Measurements from ENCODE around the gene OSBPL10.
"Not testable (repeated sequence)": the region's sequence is repeated elsewhere in the genome, so short reads cannot be mapped to it uniquely, and the experiment has no call there.

OSBPL10 gene, protein sequence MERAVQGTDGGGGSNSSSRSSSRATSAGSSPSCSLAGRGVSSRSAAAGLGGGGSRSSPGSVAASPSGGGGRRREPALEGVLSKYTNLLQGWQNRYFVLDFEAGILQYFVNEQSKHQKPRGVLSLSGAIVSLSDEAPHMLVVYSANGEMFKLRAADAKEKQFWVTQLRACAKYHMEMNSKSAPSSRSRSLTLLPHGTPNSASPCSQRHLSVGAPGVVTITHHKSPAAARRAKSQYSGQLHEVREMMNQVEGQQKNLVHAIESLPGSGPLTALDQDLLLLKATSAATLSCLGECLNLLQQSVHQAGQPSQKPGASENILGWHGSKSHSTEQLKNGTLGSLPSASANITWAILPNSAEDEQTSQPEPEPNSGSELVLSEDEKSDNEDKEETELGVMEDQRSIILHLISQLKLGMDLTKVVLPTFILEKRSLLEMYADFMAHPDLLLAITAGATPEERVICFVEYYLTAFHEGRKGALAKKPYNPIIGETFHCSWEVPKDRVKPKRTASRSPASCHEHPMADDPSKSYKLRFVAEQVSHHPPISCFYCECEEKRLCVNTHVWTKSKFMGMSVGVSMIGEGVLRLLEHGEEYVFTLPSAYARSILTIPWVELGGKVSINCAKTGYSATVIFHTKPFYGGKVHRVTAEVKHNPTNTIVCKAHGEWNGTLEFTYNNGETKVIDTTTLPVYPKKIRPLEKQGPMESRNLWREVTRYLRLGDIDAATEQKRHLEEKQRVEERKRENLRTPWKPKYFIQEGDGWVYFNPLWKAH

GRCh38 chr3:31981206-31982181, at the start of gene OSBPL10, which contains the start of gene ZNF860:
OSBPL10 (minus strand) TSS chr3:31981262; CDS start chr3:31981179, 83 bp downstream.
ZNF860 (plus strand) TSS chr3:31981750; CDS start chr3:31989080, 7,330 bp downstream.
- no peak for DNase-seq (ENCODE audit: low read depth in 2 of 2)

DNA sequence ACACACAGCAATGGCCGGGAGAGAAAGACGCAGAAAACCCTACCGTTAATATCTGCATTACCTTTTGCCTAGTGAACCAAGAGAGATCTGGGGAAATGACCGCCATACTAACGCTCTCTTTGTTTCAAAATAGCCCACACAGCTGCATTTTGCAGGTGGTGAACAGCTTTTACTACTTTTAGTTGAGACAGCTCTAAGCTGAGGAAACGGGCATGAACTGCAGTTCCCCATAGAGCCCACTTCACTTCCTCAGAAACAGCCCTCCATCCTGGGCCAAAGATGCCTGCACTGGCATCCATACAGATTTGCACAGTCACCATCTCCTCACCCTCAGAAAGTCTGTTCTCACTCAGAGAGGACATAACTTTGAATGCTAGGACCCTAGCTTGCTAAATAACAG, 45.5 kb upstream of the OSBPL10 start:
- no peak for DNase-seq (ENCODE audit: low read depth in 2 of 2)

DNA sequence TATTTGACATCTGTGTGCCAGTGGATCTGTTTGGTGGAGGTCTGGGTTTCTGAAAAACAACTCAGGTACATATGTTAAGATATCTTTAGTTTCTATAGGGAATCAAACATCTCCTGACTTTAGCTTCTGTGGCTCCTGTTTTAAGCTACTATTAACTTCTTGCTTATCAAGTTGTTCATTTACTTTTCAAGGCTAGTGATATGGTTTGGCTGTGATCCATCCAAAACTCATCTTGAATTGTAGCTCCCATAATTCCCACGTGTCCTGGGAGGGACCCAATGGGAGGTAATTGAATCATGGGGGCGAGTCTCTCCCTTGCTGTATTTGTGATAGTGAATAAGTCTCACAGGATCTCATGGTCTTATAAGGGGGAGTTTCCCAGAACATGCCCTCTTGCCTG, 41.9 kb upstream of the OSBPL10 start:
- no peak for DNase-seq (ENCODE audit: low read depth in 2 of 2)

DNA sequence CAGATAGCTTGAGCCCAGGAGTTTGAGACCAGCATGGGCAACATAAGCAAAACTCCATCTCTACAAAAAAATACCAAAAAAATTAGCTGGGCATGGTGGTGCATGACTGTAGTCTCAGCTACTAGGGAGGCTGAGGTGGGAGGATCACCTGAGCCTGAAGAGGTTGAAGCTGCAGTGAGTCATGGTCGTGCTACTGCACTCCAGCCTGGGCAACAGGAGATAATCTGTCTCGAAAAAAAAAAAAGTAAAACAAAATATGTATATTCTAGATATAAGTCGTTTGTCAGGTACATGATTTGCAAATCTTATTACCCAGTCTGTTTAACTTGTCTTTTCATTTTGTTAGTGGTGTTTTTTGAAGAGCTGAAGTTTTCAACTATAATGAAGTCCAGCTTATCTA, 40.7 kb upstream of the OSBPL10 start:
- no peak for DNase-seq (ENCODE audit: low read depth in 2 of 2)

GRCh38 chr3:32021155-32021554, 40.1 kb upstream of the OSBPL10 start:
- DNase-seq (ENCODE audit: low read depth in 2 of 2) = no peak

DNA sequence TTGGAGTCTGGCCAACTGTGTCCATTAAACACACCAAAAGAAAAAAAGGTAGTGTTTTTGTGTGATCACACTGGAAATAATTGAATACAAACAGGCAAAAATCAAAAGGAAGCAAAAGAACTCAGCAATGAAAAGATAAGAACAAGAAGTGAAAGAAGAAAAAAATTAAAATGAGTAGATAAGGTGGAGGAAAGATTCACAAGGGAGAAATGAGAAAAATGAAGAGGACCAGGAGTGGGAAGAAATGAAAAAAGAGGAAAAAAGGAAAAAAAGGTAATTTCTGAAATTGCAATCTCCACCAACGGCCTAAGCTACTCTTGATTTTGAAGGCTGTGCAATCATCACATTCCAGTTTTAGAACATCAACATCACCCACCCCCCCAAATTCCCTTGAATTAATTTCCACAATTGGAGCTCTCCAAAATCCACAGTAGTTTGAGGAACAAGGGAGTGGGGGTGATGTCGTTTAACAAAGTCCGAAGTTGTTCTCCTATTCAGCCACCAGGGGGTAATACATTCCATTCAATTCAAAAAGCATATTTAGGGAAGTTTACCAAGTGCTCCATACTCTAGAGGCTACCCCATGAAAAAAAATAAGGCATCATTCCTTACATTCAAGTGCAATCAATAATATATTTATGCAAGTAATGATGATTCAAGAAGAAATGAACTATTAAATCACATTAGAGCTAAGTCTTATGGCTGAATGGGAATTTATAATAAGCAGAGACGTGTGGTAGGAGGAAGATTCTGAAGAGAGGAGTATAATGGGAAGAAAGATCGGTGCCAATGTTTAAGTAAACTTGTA, 37.9 kb upstream of the OSBPL10 start:
- no peak for DNase-seq (ENCODE audit: low read depth in 2 of 2)

DNA sequence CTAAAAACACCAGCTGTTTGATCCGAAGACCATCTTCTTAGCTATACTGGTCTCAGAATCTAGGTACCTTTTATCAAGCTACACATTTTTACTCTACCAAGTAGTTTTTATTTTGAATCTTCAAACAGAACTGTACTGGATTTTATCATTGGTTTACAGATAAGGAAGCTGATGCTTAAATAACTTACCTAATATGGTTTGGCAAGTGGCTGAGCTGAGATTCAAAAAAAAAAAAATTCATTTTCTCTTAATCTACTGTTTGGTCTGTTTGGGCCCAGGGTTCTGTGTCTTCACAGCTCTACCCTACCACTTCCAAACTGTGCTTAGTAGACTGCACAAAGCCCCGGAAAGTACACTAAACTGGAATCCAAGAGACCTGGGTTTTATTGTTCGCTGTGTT, 36.2 kb upstream of the OSBPL10 start:
- DNase-seq (ENCODE audit: low read depth in 2 of 2) = no peak

DNA sequence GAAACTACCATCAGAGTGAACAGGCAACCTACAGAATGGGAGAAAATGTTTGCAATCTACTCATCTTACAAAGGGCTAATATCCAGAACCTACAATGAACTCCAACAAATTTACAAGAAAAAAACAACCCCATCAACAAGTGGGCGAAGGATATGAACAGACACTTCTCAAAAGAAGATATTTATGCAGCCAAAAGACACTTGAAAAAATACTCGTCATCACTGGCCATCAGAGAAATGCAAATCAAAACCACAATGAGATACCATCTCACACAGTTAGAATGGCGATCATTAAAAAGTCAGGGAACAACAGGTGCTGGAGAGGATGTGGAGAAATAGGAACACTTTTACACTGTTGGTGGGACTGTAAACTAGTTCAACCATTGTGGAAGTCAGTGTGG, 34.6 kb upstream of the OSBPL10 start:
- not testable (repeated sequence) for DNase-seq (ENCODE audit: low read depth in 2 of 2)

- not testable (repeated sequence) for DNase-seq (ENCODE audit: low read depth in 2 of 2)
These were observed 29.6 kb upstream of the OSBPL10 start for GRCh38 chr3:32010699-32011098.

- no peak for DNase-seq (ENCODE audit: low read depth in 2 of 2)
These were observed 28.9 kb upstream of the OSBPL10 start for GRCh38 chr3:32009957-32010356.

DNA sequence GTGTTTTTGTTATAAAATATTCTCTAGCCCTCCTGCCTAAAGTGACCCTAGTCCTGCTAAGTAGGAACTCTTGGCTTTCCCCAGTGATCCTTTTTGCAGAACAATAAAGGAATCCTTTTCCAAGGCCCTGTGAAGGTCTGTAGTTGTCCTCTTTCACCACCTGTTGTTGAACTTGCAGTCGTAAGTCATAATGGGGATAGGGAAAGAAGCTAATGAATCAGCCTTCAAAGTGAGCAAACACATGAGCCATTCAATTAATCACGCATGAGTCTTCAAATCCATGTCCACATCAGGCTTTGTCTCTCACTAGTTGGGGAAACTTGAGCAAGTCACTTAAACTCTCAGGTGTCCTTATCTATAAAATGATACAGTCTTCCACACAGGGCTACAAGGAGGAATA, 28.0 kb upstream of the OSBPL10 start:
- DNase-seq (ENCODE audit: low read depth in 2 of 2) = no peak

- DNase-seq (ENCODE audit: low read depth in 2 of 2) = no peak
These were observed 23.2 kb upstream of the OSBPL10 start for GRCh38 chr3:32004113-32004765.

GRCh38 chr3:32003380-32003779, 22.3 kb upstream of the OSBPL10 start:
- no peak for DNase-seq (ENCODE audit: low read depth in 2 of 2)

GRCh38 chr3:32002561-32003368, 21.7 kb upstream of the OSBPL10 start:
- no peak for DNase-seq (ENCODE audit: low read depth in 2 of 2)

DNA sequence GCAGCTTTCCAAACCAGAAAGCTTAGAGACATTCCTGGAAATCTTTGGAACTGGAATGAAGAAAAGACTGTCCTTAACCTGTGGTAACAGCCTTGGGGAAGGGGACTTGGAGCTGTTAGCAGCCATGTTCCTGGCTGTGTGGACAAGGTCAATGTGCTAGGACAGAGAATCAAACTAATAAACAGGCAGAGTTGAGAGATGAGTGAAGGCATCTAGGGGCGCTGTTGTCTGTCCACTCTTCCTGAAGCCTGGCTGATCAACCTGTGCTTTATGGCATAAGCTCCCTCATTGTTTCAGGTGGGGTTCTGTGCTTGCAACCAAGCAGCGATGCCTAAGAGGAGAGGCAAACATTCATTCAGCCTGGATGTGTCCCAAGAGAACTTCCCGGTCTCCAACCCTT, 19.8 kb upstream of the OSBPL10 start:
- DNase-seq (ENCODE audit: low read depth in 2 of 2) = no peak

- no peak for DNase-seq (ENCODE audit: low read depth in 2 of 2)
These were observed 18.9 kb upstream of the OSBPL10 start for GRCh38 chr3:31999907-32000439.

DNA sequence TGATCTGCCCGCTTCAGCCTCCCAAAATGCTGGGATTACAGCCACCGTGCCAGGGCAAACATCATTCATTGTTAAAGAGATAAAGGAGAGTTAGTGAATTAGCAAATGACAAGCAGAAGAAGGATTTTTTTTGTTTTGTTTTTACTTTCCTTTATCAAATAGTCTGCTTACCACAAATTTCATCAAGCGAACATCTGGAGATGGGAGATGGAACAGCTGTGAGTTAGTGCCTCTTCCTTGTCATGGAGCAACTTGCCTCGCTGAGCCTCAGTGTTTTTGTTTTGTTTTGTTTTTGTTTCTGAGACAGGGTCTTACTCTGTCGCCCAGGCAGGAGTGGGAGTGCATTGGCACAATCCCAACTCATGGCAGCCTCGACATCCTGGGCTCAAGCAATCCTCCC, 16.4 kb upstream of the OSBPL10 start:
- DNase-seq (ENCODE audit: low read depth in 2 of 2) = no peak

DNA sequence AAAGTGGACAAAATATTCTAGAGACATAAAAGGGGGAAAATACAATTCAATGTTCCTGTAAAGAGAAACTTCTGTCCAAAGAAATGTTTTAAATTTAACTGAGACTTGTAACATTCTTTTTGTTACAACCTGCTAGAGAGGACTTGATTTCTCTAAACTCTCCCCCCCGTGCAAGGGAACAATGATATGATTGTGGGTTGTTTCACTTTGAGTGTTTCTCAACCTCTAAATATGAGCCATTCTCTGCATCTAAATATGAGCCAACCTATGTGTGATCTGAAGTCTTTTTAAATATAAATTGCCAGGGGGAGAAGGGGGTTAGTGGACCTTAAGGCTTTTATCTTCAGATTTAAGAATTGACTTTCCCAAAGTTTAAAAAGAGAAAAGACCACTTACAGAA, 15.1 kb upstream of the OSBPL10 start:
- DNase-seq (ENCODE audit: low read depth in 2 of 2) = no peak

- DNase-seq (ENCODE audit: low read depth in 2 of 2) = not testable (repeated sequence)
These were observed 14.0 kb upstream of the OSBPL10 start for GRCh38 chr3:31995026-31995425.
